Tongue (tissue), 2 donors: ENCODE data around the gene TNXB. TPM values are rescaled to one million over a fixed set of nuclear protein-coding genes. Genes with fewer than 3 reads are reported as not detected.
"Not testable (repeated sequence)": the region's sequence is repeated elsewhere in the genome, so short reads cannot be mapped to it uniquely, and the experiment has no call there.

Experiments
- DNase-seq: peaks from one replicate; pipeline ENCODE4 v3.0.0-alpha.2; 2015
- total RNA-seq: library from RNA; depleted of rRNA; stranded (reverse); fragments of >200 nt; gene quantifications from one replicate; pipeline ENCODE4 v1.2.3, GENCODE V29; 2014

The TNXB gene
- total RNA-seq, 1 donor from 2014 or later, result 214 TPM

DNA sequence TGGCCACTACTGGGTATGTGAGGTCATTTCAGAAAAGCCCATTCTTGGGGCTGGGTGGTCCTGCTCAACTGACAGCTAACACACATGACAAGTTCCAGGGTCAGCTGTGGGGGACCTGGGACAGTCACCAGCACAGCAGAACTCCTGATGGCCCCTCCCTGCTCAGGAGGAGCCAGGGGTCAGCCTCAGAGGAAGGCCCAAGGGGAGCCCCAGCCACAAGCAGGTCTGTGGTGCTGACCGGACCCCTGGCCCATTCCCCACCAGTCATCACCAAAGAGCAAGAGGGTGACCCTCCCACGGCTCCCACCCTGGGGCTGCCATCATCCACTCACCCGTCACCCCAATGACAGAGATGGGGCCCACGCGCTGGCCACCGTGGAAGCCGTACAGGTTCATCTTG, 52.9 kb downstream of the TNXB start:
- DNase-seq, result no peak

DNA sequence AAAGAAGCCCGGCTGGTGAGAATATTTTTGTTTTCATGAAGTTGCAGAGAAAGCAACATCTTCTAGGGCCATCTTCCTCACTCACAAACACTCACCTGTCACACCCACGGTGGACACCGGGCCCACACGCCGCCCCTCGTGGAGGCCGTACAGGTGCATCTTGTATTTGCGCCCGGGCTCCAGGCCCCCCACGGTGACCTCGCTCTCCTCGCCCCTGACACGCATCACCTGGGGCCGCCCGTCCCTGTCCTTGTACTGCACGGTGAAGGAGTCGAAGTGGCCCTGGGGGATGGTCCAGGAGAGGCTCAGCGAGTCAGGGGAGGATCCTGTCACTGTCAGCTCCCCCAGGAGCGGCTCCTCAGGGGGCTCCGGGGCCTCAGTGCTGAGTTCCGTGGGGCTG, 53.4 kb downstream of the TNXB start:
- DNase-seq, result not testable (repeated sequence)

DNA sequence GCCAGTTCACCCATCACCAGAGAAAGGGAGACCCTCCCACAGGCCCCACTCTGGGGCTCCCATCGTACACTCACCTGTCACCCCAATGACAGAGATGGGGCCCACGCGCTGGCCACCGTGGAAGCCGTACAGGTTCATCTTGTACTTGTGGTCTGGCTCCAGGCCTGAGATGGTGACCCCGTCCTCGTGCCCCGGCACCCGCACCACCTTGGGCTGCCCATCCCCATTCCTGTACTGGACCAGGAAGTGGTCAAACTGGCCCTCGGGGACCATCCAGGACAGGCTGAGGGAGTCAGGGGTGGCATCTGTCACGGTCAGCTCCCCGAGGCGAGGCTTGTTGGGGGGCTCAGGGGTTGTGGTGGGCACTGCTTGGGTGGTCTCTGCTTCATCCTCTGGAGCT, 55.8 kb downstream of the TNXB start:
- DNase-seq, result not testable (repeated sequence)

DNA sequence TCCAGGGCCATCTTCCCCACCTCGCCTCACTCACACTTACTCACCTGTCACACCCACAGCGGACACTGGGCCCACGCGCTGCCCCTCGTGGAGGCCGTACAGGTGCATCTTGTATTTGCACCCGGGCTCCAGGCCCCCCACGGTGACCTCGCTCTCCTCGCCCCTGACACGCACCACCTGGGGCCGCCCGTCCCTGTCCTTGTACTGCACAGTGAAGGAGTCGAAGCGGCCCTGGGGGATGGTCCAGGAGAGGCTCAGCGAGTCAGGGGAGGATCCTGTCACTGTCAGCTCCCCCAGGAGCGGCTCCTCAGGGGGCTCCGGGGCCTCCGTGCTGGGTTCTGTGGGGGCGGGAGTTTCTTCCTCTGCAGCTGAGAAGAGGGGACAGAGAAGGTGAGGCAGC, 56.5 kb downstream of the TNXB start:
- not testable (repeated sequence) for DNase-seq

DNA sequence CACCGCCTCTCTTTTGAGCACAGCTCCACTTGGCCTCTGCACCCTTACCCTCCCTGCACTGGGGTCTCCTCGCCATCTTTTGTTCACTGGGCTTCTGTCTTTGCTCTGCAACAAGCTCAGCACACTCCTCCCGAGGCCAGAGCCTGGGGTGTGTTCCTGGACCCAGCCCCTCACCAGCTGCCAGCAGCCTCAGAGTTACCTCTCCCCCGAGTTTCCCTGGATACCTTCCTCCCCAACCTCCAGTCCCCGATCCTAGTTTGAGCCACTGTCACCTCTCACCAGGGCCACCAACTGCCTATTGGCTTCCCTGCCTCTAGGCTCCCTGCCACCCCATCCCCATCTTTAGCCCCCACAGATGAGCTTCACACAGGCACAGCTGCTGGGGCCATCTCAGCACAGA, 58.6 kb downstream of the TNXB start:
- no peak for DNase-seq

DNA sequence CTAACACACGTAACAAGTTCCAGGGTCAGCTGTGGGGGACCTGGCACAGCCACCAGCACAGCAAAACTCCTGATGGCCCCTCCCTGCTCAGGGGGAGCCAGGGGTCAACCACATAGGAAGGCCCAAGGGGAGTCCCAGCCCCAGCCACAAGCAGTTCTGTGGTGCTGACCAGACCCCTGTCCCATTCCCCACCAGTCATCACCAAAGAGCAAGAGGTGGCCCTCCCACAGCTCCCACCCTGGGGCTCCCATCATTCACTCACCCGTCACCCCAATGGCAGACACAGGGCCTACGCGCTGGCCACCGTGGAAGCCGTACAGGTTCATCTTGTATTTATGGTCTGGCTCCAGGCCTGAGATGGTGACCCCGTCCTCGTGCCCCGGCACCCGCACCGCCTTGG, 59.4 kb downstream of the TNXB start:
- DNase-seq, result not testable (repeated sequence)

DNA sequence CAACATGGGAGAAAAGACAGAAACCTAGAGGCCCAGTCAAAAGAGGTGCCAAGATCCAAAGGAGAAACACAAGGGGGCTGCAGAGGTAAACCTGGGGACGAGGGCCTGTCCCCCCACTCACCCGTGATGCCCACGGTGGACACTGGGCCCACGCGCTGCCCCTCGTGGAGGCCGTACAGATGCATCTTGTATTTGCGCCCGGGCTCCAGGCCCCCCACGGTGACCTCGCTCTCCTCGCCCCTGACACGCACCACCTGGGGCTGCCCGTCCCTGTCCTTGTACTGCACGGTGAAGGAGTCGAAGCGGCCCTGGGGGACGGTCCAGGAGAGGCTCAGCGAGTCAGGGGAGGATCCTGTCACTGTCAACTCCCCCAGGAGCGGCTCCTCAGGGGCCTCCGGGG, 60.0 kb downstream of the TNXB start:
- DNase-seq, result not testable (repeated sequence)

DNA sequence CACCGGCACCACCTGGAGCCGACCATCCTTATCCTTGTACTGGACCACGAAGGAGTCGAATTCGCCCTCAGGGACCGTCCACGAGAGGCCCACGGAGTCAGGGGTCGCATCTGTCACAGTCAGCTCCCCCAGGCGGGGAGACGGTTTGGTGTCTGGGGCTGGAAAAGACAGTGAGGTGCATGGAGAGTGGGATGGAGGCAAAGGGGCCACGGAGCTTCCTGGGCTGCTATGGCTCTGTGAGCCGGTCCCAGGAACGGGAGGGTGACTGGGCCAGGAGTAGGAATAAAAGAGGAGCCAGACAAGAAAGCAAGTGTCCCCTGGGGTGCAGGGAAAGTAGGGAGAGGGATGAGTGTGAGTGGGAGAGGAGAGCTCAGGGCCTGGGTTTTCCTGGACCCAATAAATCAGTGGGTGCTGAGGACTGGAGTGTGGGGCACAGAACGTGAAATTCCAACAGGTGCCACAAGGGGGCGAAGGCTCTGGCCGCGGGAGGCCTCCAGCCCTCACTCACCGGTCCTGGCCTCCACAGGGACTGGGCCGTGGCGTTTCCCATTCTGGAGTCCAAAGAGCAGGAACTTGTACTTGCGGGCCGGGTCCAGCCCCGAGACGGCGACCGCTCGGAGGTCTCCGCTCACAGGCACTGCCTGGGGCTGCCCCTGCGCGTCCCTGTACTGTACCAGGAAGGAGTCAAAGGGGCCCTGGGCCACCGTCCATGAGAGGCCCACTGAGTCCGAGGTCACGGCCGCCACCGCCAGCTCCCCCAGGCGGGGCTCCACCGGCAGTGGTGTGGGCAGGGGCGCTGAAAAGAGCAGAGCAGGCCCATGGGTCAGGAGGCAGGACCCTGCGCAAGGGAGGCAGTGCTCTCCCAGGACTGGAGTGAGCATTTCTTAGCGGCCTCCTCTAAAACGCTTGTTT, 61.0 kb downstream of the TNXB start:
- peak; percentile 72 for DNase-seq

DNA sequence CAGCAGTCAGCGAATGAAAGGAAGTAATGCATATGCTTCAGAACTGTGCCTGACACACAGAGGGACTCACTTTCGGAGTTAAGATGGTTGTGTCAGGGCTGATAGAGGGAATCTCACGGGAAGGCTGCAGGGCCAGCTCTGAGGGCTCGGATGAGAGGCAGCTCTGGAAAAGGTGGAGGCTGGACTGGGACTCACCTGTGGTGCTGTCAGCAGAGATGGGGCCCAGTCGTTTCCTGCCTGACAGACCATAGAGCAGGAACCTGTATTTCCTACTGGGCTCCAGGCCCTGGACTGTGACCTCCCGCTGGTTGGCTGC, 61.6 kb downstream of the TNXB start:
- DNase-seq, result peak; percentile 11

DNA sequence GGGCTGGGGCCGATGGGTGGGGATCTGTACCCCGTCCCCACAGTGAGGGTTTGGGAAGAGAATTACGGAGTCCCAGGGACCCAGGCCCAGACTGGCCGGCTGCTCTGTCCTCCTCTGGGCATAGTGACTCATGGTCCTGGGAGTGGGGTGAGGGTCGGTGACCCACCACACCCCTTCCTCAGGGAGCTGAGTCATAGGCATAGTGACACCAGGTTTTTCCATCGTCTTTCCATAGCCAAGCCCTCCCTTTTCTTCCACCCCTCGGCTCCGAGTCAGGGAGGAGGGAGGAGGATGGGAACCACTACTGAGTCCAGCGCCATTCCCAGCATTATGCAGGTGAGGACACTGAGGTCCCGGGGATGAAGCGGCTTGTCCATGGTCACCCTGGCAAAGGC, 62.1 kb downstream of the TNXB start:
- DNase-seq, result peak; percentile 36

DNA sequence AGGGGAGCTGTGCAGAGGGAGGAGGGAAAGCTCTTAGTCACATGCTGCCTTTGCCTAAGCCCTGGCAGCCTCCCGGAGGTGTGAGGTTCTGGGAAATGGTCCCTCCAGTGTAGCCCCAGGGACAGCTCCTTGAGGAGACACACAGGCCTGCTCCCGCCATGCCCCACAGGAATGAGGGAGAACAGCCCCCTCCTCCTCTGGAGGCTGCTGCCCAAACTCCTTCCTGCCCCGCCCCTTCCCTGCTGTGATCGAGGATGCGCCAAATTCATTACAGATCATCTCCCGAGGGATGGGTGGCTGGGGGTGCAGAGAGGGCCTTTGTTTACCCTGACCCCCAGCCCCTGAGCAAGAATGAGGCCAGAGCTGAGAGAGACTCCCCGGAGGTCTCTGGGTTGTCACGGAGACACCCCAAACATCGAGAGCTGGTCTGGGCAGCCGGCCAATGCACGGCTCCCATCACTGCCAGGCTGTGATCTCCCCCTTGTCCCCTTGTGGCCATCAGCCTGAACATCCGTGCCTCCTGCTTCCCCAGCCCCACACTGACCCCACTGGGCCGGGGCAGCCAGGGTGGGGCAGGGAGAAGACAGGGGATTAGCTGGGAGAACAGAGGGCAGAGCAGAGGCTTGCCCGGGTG, 62.6 kb downstream of the TNXB start:
- DNase-seq, result peak; percentile 61

DNA sequence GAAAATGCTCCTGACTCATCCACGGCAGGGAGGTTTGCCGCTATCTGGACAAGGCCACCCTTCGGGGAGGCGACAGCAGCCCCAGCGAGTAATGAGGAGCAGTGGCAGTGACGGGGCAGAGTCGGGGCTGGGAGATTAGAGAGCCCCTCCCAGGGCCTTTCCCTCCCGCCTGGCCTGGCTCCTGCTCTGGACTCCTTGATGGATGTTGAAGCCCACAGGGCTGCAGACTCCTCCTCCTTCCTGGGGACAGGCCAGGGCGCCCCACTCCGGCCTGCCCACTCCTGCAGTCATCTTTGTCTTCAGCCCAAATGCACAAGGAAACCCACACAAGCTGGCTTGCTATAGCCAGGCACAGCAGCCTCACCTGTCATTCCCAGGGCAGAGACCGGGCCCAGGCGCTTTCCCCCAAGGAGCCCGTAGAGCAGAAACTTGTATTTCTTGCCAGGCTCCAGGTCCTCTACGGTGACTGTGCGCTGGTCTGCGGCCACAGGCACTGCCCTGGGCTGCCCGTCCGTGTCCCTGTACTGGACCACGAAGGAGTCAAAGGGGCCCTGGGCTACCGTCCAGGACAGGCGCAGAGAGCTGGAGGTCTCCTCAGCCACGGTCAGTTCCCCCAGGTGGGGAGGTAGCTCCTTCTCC, 63.2 kb downstream of the TNXB start:
- DNase-seq, result no peak

DNA sequence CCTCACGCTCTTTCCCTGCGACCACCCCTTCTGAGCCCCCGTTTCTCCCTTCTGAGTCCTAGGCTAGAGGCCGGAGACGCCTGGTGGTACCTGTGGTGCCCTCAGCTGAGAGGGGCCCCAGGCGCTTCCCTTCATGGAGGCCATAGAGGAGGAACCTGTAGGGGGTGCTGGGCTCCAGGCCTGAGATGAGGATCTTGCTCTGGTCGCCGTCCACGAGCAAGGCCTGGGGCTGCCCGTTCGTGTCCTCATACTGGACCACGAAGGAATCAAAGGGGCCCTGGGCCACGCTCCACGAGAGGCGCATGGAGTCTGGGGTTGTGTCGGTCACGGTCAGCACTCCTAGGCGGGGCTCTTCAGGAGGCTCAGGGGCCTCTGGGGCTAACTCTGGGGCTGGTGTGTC, 64.2 kb downstream of the TNXB start:
- not testable (repeated sequence) for DNase-seq

DNA sequence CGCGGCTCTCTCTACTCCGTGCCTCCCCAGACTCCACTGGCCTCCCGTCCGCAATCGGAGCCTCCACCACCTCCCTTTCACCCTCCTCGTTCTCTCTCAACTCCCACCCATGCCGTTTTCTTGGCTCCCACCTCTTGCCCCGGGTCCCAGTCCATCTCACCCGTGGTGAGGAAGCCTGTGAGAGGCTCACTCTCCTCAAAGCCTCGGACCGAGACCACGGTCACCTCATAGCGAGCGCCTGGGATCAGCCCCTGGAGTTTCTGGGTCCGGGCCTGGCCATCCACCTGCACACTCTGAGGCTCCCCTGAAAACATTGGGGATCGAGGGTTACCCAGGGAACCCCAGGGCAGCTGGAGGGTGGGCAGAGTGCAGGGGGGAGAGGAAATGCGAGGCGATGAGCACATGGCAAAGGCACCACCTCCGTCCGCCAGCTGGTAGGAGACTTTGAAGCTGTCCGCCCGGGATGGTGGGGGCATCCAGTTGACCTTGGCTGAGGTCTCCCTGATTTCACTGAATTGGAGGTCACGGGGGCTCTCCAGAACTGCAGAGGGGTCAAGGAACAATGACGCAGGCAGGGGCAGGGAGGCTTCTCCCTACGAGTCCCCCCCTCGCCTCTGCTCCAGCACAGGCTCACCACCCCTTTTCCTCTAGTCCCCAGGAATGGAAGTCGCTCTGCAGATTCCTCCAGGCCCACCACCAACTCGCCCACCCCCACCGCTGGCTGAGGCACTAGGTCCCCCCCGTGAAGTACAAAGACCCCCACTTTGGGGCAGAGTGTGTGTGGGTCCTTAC, 65.4 kb downstream of the TNXB start:
- DNase-seq, result not testable (repeated sequence)

DNA sequence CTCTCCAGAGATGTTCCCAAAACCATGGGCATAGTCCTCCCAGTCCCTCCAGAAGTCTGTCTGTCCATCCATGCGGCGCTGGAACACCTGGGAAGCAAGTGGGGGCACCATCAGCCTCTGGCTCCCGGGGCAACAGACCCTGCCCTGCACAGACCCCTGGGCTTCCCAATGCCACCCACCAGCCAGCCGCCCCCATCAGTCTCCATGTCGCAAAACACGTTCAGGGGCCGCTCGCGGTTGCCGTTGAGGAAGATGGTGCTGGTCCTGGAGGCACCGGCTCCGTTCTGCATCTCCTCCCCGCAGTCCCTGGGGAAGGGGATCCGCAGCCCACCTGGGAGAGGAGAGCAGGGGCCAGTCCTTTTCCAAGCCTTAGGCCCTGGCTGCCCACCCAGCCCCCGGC, 66.9 kb downstream of the TNXB start:
- not testable (repeated sequence) for DNase-seq

DNA sequence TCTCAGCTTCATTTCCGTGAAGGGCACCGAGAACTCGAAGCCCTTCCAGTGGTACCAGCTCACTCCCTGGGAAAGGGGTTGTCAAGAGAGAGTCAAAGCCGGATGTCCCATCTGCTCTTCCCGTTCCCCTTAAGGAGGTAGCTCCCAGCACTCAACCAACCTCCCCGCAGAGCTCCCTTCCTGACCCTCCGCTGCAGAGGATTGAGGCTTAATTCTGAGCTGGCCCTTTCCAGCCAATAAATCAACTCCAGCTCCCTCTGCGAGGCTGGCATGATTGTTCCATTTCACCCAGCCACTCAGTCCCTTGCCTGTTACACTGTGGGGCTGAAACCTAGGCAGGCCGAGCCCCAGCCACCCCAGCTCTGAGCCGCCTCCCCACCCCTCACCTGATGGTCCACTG, 67.8 kb downstream of the TNXB start:
- not testable (repeated sequence) for DNase-seq

DNA sequence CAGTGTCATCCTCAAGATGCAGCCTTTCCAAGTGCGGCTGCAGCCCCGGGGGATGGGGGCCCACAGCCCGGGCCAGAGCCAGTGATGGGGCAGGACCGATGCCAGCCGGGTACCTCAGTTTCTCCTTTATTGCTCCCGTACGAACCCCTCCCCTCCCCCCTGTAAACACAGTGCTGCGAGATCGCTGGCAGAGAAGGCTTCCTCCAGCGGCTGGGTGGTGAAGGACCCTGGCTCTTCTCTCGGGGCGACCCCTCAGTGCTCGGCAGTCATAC, 68.2 kb downstream of the TNXB start:
- not testable (repeated sequence) for DNase-seq

DNA sequence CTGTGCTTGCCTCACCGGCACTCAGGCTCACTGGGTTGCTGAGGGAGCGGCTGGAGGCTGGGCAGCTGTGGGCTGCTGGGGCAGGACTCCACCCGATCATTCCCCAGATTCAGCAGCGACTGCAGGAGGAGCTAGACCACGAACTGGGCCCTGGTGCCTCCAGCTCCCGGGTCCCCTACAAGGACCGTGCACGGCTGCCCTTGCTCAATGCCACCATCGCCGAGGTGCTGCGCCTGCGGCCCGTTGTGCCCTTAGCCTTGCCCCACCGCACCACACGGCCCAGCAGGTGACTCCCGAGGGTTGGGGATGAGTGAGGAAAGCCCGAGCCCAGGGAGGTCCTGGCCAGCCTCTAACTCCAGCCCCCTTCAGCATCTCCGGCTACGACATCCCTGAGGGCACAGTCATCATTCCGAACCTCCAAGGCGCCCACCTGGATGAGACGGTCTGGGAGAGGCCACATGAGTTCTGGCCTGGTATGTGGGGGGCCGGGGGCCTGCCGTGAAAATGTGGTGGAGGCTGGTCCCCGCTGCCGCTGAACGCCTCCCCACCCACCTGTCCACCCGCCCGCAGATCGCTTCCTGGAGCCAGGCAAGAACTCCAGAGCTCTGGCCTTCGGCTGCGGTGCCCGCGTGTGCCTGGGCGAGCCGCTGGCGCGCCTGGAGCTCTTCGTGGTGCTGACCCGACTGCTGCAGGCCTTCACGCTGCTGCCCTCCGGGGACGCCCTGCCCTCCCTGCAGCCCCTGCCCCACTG, 68.7 kb downstream of the TNXB start:
- DNase-seq, result not testable (repeated sequence)

DNA sequence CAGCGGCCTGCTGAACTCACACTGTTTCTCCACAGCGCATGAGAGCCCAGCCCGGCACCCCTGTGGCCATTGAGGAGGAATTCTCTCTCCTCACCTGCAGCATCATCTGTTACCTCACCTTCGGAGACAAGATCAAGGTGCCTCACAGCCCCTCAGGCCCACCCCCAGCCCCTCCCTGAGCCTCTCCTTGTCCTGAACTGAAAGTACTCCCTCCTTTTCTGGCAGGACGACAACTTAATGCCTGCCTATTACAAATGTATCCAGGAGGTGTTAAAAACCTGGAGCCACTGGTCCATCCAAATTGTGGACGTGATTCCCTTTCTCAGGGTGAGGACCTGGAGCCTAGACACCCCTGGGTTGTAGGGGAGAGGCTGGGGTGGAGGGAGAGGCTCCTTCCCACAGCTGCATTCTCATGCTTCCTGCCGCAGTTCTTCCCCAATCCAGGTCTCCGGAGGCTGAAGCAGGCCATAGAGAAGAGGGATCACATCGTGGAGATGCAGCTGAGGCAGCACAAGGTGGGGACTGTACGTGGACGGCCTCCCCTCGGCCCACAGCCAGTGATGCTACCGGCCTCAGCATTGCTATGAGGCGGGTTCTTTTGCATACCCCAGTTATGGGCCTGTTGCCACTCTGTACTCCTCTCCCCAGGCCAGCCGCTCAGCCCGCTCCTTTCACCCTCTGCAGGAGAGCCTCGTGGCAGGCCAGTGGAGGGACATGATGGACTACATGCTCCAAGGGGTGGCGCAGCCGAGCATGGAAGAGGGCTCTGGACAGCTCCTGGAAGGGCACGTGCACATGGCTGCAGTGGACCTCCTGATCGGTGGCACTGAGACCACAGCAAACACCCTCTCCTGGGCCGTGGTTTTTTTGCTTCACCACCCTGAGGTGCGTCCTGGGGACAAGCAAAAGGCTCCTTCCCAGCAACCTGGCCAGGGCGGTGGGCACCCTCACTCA, 69.5 kb downstream of the TNXB start:
- DNase-seq, result not testable (repeated sequence)

DNA sequence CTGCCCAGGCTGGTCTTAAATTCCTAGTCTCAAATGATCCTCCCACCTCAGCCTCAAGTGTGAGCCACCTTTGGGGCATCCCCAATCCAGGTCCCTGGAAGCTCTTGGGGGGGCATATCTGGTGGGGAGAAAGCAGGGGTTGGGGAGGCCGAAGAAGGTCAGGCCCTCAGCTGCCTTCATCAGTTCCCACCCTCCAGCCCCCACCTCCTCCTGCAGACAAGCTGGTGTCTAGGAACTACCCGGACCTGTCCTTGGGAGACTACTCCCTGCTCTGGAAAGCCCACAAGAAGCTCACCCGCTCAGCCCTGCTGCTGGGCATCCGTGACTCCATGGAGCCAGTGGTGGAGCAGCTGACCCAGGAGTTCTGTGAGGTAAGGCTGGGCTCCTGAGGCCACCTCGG, 70.3 kb downstream of the TNXB start:
- not testable (repeated sequence) for DNase-seq
